HepG2 (cell line): ENCODE results near the gene MGMT. TPM values are rescaled to one million over a fixed set of nuclear protein-coding genes. Genes with fewer than 3 reads are reported as not detected.

ENCODE experiments used
- ATAC-seq: fragments of 200-7000 bp; cut with Tn5 transposase; 3 replicates; pipeline ENCODE4 v1.9.1; 2020; ENCODE audit warnings: mild to moderate bottlenecking, moderate library complexity
- BruUV-seq: library from RNA; stranded (reverse); fragments of 400-500 nt; replicated peaks from 2 replicates; lab custom pipeline; 2021; lab: Mats Ljungman, UMichigan
- CTCF ChIA-PET: fragments of 300-600 bp; formaldehyde crosslinking; extraction: SDS; loops from one replicate; lab custom pipeline; 2021; ENCODE audit warnings: low total read pairs, inconsistent platforms, low intra/inter-chr PET ratio; lab: Yijun Ruan, JAX
- POLR2A ChIA-PET: fragments of 350-600 bp; sonication (Branson Sonifier 250); formaldehyde crosslinking; loops from one replicate; lab custom pipeline; 2020; ENCODE audit warnings: antibody characterized with exemption, inconsistent platforms; lab: Yijun Ruan, JAX
- DNase-seq: peaks from one replicate; pipeline ENCODE4 v3.0.0-alpha.2; 2015; ENCODE audit warnings: low spot score
- FAIRE-seq: peaks from 3 replicates; lab custom pipeline; 2011; peaks lifted over from hg19 to GRCh38; lab: Jason Lieb, UNC
- H2AFZ ChIP-seq: one replicate; pipeline ENCODE4 v1.6.1; 2011; ENCODE audit warnings: low read length, inconsistent platforms
- H3K27ac ChIP-seq: fragments of 300-600 bp; 3 replicates; pipeline ENCODE4 v1.8.0; 2011; ENCODE audit warnings: mixed run types, mild to moderate bottlenecking, mixed read lengths, low read length, inconsistent platforms; ENCODE audit not compliant: insufficient read depth; ENCODE audit errors: extremely low read length
- H3K27me3 ChIP-seq, 2 experiments: fragments of 200-600 bp in 1 of 2; 2 replicates in 1 of 2; 3 replicates in 1 of 2; pipeline versions ENCODE4 v1.6.0 to v1.8.0; 2011; ENCODE audit warnings: low read length in 2 of 2, mild to moderate bottlenecking in 2 of 2, moderate library complexity in 2 of 2, inconsistent platforms in 1 of 2; ENCODE audit not compliant: insufficient read depth in 2 of 2, control insufficient read depth in 1 of 2
- H3K36me3 ChIP-seq, 2 experiments: fragments of 200-600 bp in 1 of 2; replicated peaks in 1 of 2; 2 replicates in 1 of 2; 3 replicates in 1 of 2; pipeline versions ENCODE4 v1.5.1 to v1.8.0; 2011; ENCODE audit warnings: low read length in 2 of 2, inconsistent platforms in 1 of 2; ENCODE audit not compliant: insufficient read depth in 2 of 2, control insufficient read depth in 1 of 2
- H3K4me1 ChIP-seq: 2 replicates; pipeline ENCODE4 v1.5.1; 2012; ENCODE audit warnings: low read length, inconsistent platforms; ENCODE audit not compliant: insufficient read depth
- H3K4me2 ChIP-seq: 2 replicates; pipeline ENCODE4 v1.6.0; 2011; ENCODE audit warnings: low read depth, low read length, inconsistent platforms
- H3K4me3 ChIP-seq, 3 experiments: fragments of 200-600 bp in 1 of 3; sonication (generic), shearing (Covaris generic) in 1 of 3; replicated peaks in 1 of 3; 2 replicates each; pipeline ENCODE4 v1.5.1; 2011 to 2016; ENCODE audit warnings: low read length in 3 of 3, inconsistent platforms in 2 of 3, low read depth in 2 of 3, mild to moderate bottlenecking in 2 of 3, control low read depth in 1 of 3, mixed read lengths in 1 of 3; ENCODE audit not compliant: insufficient read depth in 1 of 3
- H3K79me2 ChIP-seq: one replicate; pipeline ENCODE4 v1.6.1; 2011; ENCODE audit warnings: low read length, inconsistent platforms; ENCODE audit not compliant: insufficient read depth
- H3K9ac ChIP-seq: 2 replicates; pipeline ENCODE4 v1.6.0; 2011; ENCODE audit warnings: mild to moderate bottlenecking, low read depth, low read length, inconsistent platforms; ENCODE audit not compliant: insufficient read depth
- H3K9me3 ChIP-seq: 2 replicates; pipeline ENCODE4 v1.5.1; 2012; ENCODE audit warnings: mild to moderate bottlenecking, low read length
- H4K20me1 ChIP-seq: 2 replicates; pipeline ENCODE4 v1.6.0; 2011; ENCODE audit warnings: inconsistent platforms, mild to moderate bottlenecking, low read length, moderate library complexity; ENCODE audit not compliant: insufficient read depth
- WGBS: methylation state at CpG from one replicate; pipeline ENCODE4 v1.1.6; 2017; ENCODE audit warnings: low lambda C conversion rate; 5-methylcytosine and 5-hydroxymethylcytosine counted together
- in situ Hi-C: cut with HindIII; loops from 2 replicates; pipeline ENCODE4 v1.10.0; 2017; ENCODE audit warnings: low pct_unique_long_range_greater_than_20kb; ENCODE audit not compliant: extremely low pct_ligation_motif_present
- intact Hi-C: fragments of 100-400 bp; cut with micrococcal nuclease; formaldehyde crosslinking; loops from one replicate; pipeline ENCODE4 v1.10.0; 2022; ENCODE audit not compliant: unreplicated experiment
- polyA plus RNA-seq, 8 experiments: library from polyadenylated mRNA; depleted of rRNA in 3 of 8; stranded (reverse) in 7 of 8; unstranded in 1 of 8; fragments of >200 nt; fragmentation: Illumina TruSeq in 4 of 8; extraction: Trizol in 4 of 8; gene quantifications; 2 replicates each; pipeline versions ENCODE4 v1.2.1 to v1.2.3, GENCODE V29; 2011 to 2016; ENCODE audit warnings: low read depth in 4 of 8, missing spikeins in 1 of 8, mixed read lengths in 1 of 8; ENCODE audit not compliant: insufficient read depth in 1 of 8
- total RNA-seq, 5 experiments: library from RNA; depleted of rRNA; stranded (reverse); fragments of >200 nt; fragmentation: Illumina TruSeq; extraction: Trizol; gene quantifications; 2 replicates each; pipeline ENCODE4 v1.2.3, GENCODE V29; 2016; ENCODE audit warnings: low read depth in 1 of 5
- TF ChIP-seq, protein P1 (sequence below): sonication (generic); formaldehyde crosslinking; IDR thresholded peaks from one replicate; pipeline ENCODE4 v1.5.1; 2020; ENCODE audit warnings: mild to moderate bottlenecking, missing genetic modification reagents; ENCODE audit errors: not compliant biosample characterization

Gene MGMT
- total and polyA plus RNA-seq, 2 of the 13 experiments (the other 11 are each of a cell fraction or from before 2014, with no cell fraction given): 12.0 to 19.5 TPM

DNA sequence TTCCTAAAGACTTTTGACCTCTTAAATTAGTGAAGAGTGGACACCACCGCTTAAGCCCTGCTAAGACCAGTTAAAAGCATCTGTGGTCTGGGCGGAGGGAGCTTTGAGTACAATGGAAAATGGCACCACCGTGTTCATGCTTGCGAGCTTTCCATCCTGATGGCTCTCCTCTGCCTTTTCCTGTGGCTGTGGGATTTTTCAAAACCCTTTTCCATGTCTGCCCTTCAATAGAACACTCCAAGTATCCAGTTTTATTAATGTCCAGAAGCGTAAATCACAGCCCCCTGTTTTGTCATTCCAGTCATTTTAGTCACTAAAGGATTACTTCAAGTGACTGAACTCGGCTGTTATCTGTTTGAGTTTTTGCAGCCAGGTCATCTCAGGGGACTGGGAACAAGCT is 181.8 kb downstream of the MGMT start:
- no peak for FAIRE-seq
- intact Hi-C loops: no loop called here
- no TSS peak for BruUV-seq

More for the DNA sequence above, 181.8 kb downstream of the MGMT start:
- Histone ChIP-seq H2AFZ (no peak overlapping the region), H3K9ac (no peak overlapping the region), H3K27ac (no peak overlapping the region), H3K4me3 (no peak overlapping the region), H4K20me1 (no peaks in the 10 kb centered on the region), H3K79me2 (no peaks in the 10 kb centered on the region), H3K4me1 (no peaks in the 10 kb centered on the region), H3K4me2 (no peak overlapping the region), H3K9me3 (no peaks in the 10 kb centered on the region), H3K36me3 (no peaks in the 10 kb centered on the region; a peak in 2 of 5 replicates)
- DNase-seq (no peak), ATAC-seq (no peak)
- POLR2A ChIA-PET: no interaction called here
- CTCF ChIA-PET: no interaction called here
- TF ChIP-seq, protein P1, sequence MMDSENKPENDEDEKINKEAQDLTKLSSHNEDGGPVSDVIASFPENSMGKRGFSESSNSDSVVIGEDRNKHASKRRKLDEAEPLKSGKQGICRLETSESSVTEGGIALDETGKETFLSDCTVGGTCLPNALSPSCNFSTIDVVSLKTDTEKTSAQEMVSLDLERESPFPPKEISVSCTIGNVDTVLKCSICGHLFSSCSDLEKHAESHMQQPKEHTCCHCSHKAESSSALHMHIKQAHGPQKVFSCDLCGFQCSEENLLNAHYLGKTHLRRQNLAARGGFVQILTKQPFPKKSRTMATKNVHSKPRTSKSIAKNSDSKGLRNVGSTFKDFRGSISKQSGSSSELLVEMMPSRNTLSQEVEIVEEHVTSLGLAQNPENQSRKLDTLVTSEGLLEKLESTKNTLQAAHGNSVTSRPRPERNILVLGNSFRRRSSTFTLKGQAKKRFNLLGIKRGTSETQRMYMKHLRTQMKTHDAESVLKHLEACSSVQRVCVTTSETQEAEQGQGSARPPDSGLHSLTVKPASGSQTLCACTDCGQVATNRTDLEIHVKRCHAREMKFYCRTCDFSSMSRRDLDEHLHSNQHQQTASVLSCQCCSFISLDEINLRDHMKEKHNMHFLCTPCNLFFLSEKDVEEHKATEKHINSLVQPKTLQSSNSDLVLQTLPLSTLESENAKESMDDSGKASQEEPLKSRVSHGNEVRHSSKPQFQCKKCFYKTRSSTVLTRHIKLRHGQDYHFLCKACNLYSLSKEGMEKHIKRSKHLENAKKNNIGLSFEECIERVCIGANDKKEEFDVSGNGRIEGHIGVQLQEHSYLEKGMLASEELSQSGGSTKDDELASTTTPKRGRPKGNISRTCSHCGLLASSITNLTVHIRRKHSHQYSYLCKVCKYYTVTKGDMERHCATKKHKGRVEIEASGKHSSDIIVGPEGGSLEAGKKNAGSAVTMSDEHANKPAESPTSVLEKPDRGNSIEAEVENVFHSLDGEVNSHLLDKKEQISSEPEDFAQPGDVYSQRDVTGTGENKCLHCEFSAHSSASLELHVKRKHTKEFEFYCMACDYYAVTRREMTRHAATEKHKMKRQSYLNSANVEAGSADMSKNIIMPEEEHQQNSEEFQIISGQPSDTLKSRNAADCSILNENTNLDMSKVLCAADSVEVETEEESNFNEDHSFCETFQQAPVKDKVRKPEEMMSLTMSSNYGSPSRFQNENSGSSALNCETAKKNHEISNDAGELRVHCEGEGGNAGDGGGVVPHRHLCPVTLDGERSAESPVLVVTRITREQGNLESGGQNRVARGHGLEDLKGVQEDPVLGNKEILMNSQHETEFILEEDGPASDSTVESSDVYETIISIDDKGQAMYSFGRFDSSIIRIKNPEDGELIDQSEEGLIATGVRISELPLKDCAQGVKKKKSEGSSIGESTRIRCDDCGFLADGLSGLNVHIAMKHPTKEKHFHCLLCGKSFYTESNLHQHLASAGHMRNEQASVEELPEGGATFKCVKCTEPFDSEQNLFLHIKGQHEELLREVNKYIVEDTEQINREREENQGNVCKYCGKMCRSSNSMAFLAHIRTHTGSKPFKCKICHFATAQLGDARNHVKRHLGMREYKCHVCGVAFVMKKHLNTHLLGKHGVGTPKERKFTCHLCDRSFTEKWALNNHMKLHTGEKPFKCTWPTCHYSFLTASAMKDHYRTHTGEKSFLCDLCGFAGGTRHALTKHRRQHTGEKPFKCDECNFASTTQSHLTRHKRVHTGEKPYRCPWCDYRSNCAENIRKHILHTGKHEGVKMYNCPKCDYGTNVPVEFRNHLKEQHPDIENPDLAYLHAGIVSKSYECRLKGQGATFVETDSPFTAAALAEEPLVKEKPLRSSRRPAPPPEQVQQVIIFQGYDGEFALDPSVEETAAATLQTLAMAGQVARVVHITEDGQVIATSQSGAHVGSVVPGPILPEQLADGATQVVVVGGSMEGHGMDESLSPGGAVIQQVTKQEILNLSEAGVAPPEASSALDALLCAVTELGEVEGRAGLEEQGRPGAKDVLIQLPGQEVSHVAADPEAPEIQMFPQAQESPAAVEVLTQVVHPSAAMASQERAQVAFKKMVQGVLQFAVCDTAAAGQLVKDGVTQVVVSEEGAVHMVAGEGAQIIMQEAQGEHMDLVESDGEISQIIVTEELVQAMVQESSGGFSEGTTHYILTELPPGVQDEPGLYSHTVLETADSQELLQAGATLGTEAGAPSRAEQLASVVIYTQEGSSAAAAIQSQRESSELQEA (CRISPR knock-in tag): no peak
- TF ChIP-seq, all 625 proteins: peak for 0
- H3K27me3 ChIP-seq: no peaks in the 10 kb centered on the region
- WGBS: 78% methylated on average over 6 of the region's 6 CpGs
- in situ Hi-C loops: no loop called here
